SK-N-SH treated with all-trans-retinoic acid at 6 μM for 48 hours (cell line): ENCODE data around the gene VEGFC.

Source experiments
- ATAC-seq: fragments of 200-7000 bp; cut with Tn5 transposase; 3 replicates; pipeline ENCODE4 v1.9.1; 2020; ENCODE audit warnings: mild to moderate bottlenecking, moderate library complexity
- ARNTL ChIP-seq: fragments of 450-650 bp; formaldehyde crosslinking; IDR thresholded peaks from 2 replicates; pipeline ENCODE4 v1.5.0; 2020; ENCODE audit warnings: low read depth, mild to moderate bottlenecking, moderate library complexity, borderline replicate concordance
- BACH2 ChIP-seq: fragments of 250-450 bp; sonication (Bioruptor Pico); IDR thresholded peaks from 2 replicates; pipeline ENCODE4 v1.9.0; 2021; ENCODE audit warnings: mild to moderate bottlenecking, borderline replicate concordance
- CSDC2 ChIP-seq: fragments of 250-450 bp; sonication (Bioruptor Pico); IDR thresholded peaks from 2 replicates; pipeline ENCODE4 v1.5.0; 2020; ENCODE audit warnings: mild to moderate bottlenecking, moderate library complexity
- ESRRG ChIP-seq: fragments of 250-450 bp; sonication (Bioruptor Pico); IDR thresholded peaks from 2 replicates; pipeline ENCODE4 v1.6.1; 2021; ENCODE audit warnings: mild to moderate bottlenecking
- GLIS3 ChIP-seq: fragments of 250-450 bp; sonication (Bioruptor Pico); IDR thresholded peaks from 2 replicates; pipeline ENCODE4 v1.5.0; 2020; ENCODE audit warnings: mild to moderate bottlenecking, moderate library complexity
- ISL1 ChIP-seq: fragments of 250-450 bp; sonication (Bioruptor Pico); IDR thresholded peaks from 2 replicates; pipeline ENCODE4 v2.1.2; 2022; ENCODE audit warnings: mild to moderate bottlenecking, moderate library complexity
- OSR1 ChIP-seq: fragments of 250-450 bp; sonication (Bioruptor Pico); IDR thresholded peaks from 2 replicates; pipeline ENCODE4 v1.8.0; 2022; ENCODE audit warnings: moderate library complexity, mild to moderate bottlenecking, inconsistent platforms
- PATZ1 ChIP-seq: fragments of 250-450 bp; sonication (Bioruptor Pico); IDR thresholded peaks from 2 replicates; pipeline ENCODE4 v1.8.0; 2020; ENCODE audit warnings: mild to moderate bottlenecking, moderate library complexity, borderline replicate concordance
- PPARA ChIP-seq: fragments of 250-450 bp; sonication (Bioruptor Pico); IDR thresholded peaks from 2 replicates; pipeline ENCODE4 v1.5.0; 2020; ENCODE audit warnings: mild to moderate bottlenecking, borderline replicate concordance
- RARB ChIP-seq: fragments of 250-450 bp; sonication (Bioruptor Pico); IDR thresholded peaks from 2 replicates; pipeline ENCODE4 v1.8.0; 2021; ENCODE audit warnings: mild to moderate bottlenecking, moderate library complexity
- SNAI2 ChIP-seq: fragments of 250-450 bp; sonication (Bioruptor Pico); IDR thresholded peaks from 2 replicates; pipeline ENCODE4 v1.5.0; 2020; ENCODE audit warnings: mild to moderate bottlenecking, moderate library complexity
- TCF4 ChIP-seq: fragments of 250-450 bp; sonication (Bioruptor Pico); IDR thresholded peaks from 2 replicates; pipeline ENCODE4 v1.8.0; 2021; ENCODE audit warnings: mild to moderate bottlenecking, moderate library complexity, borderline replicate concordance
- TOX ChIP-seq: fragments of 250-450 bp; sonication (Bioruptor Pico); IDR thresholded peaks from 2 replicates; pipeline ENCODE4 v1.8.0; 2021; ENCODE audit warnings: mild to moderate bottlenecking, moderate library complexity, borderline replicate concordance
- TSHZ2 ChIP-seq: fragments of 250-450 bp; sonication (Bioruptor Pico); IDR thresholded peaks from 2 replicates; pipeline ENCODE4 v1.5.0; 2020; ENCODE audit warnings: mild to moderate bottlenecking, moderate library complexity
- ZC3H10 ChIP-seq: fragments of 250-450 bp; sonication (Bioruptor Pico); IDR thresholded peaks from 2 replicates; pipeline ENCODE4 v1.5.1; 2021; ENCODE audit warnings: mild to moderate bottlenecking, moderate library complexity
- ZFP30 ChIP-seq: fragments of 450-650 bp; formaldehyde crosslinking; IDR thresholded peaks from 2 replicates; pipeline ENCODE4 v1.5.0; 2022; ENCODE audit warnings: mild to moderate bottlenecking, moderate library complexity
- ZNF565 ChIP-seq: fragments of 450-650 bp; formaldehyde crosslinking; conservative IDR thresholded peaks from 2 replicates; pipeline ENCODE4 v1.5.0; 2020; ENCODE audit warnings: low read depth, mild to moderate bottlenecking, moderate library complexity
- ZNF70 ChIP-seq: fragments of 450-650 bp; formaldehyde crosslinking; IDR thresholded peaks from 2 replicates; pipeline ENCODE4 v1.5.0; 2020; ENCODE audit warnings: mild to moderate bottlenecking, moderate library complexity
- TF ChIP-seq, protein P1 (sequence below): fragments of 250-450 bp; sonication (Bioruptor Pico); IDR thresholded peaks from 2 replicates; pipeline ENCODE4 v1.5.1; 2021; ENCODE audit warnings: mild to moderate bottlenecking, moderate library complexity
- TF ChIP-seq, protein P2 (sequence below): fragments of 250-450 bp; sonication (Bioruptor Pico); IDR thresholded peaks from 2 replicates; pipeline ENCODE4 v1.5.1; 2020; ENCODE audit warnings: low read depth, mild to moderate bottlenecking, moderate library complexity

VEGFC gene

DNA sequence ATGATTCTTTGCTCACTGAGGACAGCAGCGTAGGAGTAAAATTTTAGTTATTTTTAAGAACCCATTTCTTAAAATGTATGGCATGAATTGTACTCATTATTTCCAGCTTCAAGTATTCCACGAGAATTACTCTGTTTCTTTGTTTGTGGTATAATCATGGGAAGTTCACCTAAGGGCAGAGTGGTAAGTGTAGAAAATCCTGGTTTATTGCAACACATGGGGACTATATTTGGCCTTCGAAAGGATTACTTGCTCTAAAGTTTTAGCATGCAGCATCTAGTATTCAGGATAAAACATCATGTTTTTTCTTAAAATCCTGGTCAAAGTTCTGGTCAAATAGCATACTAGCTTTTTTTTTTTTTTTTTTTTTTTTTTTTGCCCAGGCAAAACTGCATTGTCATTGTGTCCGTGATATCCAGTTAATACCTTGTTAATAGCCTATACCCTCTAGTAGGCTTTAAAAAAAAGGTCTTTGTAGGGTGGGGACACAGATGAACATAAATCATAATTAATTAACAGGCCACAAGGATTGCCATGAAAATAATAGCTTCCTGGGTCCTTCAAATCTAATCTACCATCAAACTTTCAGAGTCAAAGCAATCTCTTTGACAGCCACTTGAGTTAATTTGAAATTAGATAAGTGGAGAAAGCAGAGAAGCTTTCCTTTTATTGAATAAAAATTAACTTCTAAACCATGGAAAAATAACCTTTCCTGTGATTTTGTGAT is 44.6 kb upstream of the VEGFC start:
- TF ChIP-seq TSHZ2 (no peak), ZNF565 (no peak), PPARA (no peak), TCF4 (CRISPR knock-in tag) (no peak), TOX (no peak), ZC3H10 (no peak), ZNF70 (CRISPR knock-in tag) (no peak), GLIS3 (CRISPR knock-in tag) (no peak), PATZ1 (CRISPR knock-in tag) (no peak), ISL1 (no peak), BACH2 (CRISPR knock-in tag) (no peak), OSR1 (CRISPR knock-in tag) (no peak), ARNTL (CRISPR knock-in tag) (no peak), ESRRG (CRISPR knock-in tag) (no peak)
- TF ChIP-seq, protein P1, sequence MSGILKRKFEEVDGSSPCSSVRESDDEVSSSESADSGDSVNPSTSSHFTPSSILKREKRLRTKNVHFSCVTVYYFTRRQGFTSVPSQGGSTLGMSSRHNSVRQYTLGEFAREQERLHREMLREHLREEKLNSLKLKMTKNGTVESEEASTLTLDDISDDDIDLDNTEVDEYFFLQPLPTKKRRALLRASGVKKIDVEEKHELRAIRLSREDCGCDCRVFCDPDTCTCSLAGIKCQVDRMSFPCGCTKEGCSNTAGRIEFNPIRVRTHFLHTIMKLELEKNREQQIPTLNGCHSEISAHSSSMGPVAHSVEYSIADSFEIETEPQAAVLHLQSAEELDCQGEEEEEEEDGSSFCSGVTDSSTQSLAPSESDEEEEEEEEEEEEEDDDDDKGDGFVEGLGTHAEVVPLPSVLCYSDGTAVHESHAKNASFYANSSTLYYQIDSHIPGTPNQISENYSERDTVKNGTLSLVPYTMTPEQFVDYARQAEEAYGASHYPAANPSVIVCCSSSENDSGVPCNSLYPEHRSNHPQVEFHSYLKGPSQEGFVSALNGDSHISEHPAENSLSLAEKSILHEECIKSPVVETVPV (CRISPR knock-in tag): no peak
- TF ChIP-seq, protein P2, sequence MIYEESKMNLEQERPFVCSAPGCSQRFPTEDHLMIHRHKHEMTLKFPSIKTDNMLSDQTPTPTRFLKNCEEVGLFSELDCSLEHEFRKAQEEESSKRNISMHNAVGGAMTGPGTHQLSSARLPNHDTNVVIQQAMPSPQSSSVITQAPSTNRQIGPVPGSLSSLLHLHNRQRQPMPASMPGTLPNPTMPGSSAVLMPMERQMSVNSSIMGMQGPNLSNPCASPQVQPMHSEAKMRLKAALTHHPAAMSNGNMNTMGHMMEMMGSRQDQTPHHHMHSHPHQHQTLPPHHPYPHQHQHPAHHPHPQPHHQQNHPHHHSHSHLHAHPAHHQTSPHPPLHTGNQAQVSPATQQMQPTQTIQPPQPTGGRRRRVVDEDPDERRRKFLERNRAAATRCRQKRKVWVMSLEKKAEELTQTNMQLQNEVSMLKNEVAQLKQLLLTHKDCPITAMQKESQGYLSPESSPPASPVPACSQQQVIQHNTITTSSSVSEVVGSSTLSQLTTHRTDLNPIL: no peak
- no peak for ATAC-seq

DNA sequence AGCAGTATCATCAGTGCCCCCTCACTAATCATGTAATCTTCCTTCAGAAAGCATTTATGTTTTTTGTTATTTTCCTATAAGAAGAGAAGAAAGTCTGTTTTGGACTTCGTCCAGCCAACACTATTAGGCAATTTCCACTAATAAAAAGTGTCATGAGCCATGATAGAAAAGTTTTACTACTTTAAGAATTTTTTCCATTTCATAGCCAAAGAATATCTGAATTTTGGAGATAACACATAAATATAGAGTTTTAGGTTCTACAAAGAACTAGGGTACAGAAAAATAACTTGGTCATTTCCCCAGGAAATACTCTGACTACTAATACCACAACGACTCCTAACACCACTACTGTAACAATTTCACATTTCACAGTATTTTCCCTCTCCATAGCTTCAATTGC is 41.8 kb upstream of the VEGFC start:
- no peak for ATAC-seq
- TF ChIP-seq SNAI2 (CRISPR knock-in tag) (no peak), PPARA (no peak)

DNA sequence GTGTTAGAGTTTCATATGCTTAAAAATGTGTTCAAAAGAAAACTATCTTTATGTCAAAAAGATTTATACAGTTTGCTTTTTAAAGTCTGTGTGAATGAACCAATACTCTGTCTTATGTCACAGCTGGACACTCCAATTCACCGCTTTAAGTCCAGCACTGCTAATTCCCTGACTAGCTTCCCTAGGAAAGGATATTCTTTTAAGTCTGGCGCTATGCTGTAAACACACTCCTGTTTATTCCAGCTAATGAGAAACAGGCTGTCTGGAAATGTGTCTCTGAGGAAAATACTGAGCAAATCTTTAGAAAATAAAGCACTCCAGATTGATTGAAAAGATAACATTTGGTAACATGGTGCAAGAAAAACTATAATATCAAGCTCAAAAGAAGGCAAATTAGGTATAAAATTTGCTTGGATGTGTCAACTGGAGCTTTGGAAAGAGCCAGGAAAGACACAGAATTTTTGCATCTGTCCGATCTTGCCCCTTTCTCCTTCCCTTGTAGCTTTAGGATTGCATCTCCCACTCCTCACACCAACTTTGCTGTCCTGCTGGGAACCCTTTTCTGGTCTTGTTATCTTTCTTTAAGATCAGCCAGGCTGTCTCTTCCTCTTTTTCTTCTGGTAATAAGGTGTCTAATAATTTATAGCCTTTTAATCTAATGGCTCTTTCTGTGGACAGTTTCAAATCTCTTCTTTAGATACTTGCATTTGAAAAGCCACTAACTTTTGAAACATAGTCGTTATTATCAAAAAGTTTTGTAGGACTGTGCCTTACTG is 40.9 kb upstream of the VEGFC start:
- ATAC-seq: peak; percentile 80
- TF ChIP-seq PPARA (no peak), CSDC2 (no peak), GLIS3 (CRISPR knock-in tag) (no peak), ZNF70 (CRISPR knock-in tag) (no peak), BACH2 (CRISPR knock-in tag) (no peak), RARB (CRISPR knock-in tag) (no peak), ZNF565 (no peak), SNAI2 (CRISPR knock-in tag) (no peak), ARNTL (CRISPR knock-in tag) (no peak), ISL1 (no peak), TSHZ2 (no peak), ESRRG (CRISPR knock-in tag) (no peak), TOX (no peak), TCF4 (CRISPR knock-in tag) (no peak), ZFP30 (CRISPR knock-in tag) (no peak)
- TF ChIP-seq, protein P2: no peak
- TF ChIP-seq, protein P1 (CRISPR knock-in tag): no peak
